ENCODE measurements around the gene TNNI3K.
"Not testable (repeated sequence)": the region's sequence is repeated elsewhere in the genome, so short reads cannot be mapped to it uniquely, and the experiment has no call there.

The TNNI3K gene

GRCh38 chr1:74235153-74235552, at the start of gene TNNI3K:
TNNI3K (plus strand) TSS chr1:74235387; CDS start chr1:74235452, 65 bp downstream.
- DNase-seq, result no peak

GRCh38 chr1:74193908-74194307, 41.3 kb upstream of the TNNI3K start:
- DNase-seq, result no peak

- no peak for DNase-seq
These were observed 39.8 kb upstream of the TNNI3K start for GRCh38 chr1:74195339-74195738.

GRCh38 chr1:74197255-74197654, 37.9 kb upstream of the TNNI3K start:
- DNase-seq, result no peak

GRCh38 chr1:74197657-74198552, 37.3 kb upstream of the TNNI3K start, which contains the start of the genes FPGT and LRRIQ3:
FPGT (plus strand) TSS chr1:74198242; CDS start chr1:74198279, 37 bp downstream.
LRRIQ3 (minus strand) TSS chr1:74198176; CDS start chr1:74183684, 14,492 bp downstream.
- peak; percentile 62 for DNase-seq

DNA sequence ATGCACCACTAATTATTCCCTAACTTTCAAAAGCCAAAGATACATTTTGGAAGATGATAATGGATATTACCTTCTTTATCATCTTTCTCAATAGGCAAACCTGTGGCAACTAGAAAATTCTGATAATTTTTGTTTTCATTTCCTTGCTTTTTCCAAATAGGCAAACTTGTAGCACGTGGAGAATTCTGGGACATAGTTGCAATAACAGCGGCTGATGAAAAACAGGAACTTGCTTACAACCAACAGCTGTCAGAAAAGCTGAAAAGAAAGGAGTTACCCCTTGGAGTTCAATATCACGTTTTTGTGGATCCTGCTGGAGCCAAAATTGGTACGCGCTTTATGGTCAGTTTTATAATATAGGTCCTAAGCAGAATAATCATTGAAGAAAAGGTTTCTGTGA, 35.7 kb upstream of the TNNI3K start:
- no peak for DNase-seq

DNA sequence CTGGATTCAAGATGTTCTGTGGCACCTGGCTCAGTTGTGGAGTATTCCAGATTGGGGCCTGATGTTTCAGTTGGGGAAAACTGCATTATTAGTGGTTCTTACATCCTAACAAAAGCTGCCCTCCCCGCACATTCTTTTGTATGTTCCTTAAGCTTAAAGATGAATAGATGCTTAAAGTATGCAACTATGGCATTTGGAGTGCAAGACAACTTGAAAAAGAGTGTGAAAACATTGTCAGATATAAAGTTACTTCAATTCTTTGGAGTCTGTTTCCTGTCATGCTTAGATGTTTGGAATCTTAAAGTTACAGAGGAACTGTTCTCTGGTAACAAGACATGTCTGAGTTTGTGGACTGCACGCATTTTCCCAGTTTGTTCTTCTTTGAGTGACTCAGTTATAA, 29.9 kb upstream of the TNNI3K start:
- no peak for DNase-seq

DNA sequence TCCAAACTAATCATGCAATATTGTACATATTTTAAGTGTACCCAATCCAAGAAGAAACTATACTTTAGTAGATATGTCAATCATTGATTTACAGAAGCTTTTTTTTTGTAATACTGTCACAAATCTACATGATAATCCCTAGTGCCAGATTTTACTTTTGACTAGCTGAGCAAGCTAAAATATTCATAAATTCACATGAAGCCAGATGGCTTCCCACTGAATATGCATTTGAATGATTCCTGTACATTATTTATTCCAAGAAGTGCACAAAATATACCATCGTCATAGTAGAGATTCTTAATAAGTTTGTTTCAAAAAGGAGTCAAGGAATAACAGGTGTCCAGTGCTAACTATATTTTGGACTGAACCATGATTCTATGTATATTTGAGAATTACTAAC, 20.0 kb upstream of the TNNI3K start:
- DNase-seq, result no peak

GRCh38 chr1:74222701-74223100, 12.5 kb upstream of the TNNI3K start:
- no peak for DNase-seq

GRCh38 chr1:74223453-74223852, 11.7 kb upstream of the TNNI3K start:
- no peak for DNase-seq

DNA sequence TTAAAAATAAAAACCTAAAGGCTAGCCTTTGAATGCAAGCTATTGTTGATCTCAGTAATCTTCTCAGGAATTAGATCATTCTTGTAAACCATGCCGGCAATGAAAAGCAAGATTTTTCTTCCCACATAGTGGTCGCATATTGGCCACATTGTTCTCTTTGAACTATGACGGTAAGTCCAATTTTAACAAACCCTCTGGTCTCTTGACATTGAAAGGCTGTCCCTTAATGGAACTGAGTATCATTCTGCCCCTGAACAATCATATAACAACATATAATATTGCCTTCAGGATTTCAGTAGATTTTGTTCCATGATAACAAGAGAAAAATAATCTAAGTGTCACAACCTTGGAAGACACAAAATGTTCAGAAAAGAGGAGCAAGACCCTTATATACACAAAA, 1.3 kb downstream of the TNNI3K start:
- no peak for DNase-seq

DNA sequence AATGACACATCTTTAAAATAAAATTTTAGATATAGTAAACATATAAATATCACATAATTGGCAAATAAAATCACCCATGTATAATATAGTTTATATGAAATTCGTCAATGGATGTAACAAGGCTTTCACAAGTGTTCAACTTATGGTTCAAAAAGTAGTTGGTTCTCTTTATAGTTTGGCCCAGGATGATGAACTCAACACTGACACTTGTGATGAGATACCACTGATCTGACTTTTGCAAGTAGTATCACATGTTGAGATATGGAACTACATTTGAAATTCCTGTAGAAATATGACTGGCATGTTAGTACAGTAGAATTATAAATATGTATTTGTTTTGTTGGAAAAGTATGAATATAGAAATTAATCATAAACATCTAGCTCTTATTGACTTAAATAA, 1.8 kb downstream of the TNNI3K start:
- DNase-seq, result no peak

DNA sequence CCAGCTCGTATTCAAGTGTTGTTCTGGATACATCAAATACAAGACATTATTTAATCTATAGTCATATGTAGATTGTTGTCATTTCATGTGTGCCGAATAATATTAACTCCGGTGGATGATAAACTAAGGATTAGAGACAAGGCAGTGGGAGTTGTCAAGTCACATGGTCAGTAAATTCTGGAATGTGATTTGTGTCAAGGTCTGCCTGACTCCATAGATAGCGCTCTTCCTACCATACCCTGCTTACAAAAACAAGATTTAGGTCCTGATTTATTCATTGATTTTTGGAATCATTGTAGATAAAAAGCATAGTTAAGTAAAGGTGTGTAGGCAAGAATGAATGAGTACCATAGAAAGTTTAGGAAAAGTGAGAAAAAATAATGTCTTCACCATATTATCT, 2.6 kb downstream of the TNNI3K start:
- no peak for DNase-seq

DNA sequence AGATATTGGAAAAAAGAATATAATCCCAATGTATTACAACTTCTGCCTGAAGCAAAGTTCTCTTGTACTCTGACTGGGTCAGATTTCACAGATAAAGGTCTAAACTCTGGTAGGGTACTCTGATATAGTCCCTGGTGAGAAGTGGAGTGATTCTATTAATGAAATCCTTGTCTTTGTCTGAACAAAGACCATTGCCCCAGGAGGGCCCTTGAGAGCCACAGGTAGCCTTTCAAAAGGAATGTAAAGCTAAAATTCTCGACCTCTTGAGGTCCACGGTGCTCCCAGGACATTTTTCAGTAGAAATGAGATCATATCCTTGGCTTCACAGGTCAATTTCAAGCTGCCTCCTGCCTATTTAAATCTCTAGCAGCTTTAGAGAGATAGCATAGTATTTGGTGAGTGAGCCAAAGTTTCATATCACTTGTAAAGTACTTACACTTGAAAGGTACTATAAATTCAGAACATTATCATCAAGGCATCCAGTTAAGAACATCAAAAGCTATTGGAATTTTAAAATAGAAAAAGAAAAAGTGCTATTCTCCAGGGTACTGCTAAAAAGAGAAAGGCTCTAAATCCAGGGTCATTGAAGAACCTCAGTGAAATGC, 10.1 kb downstream of the TNNI3K start:
- no peak for DNase-seq

DNA sequence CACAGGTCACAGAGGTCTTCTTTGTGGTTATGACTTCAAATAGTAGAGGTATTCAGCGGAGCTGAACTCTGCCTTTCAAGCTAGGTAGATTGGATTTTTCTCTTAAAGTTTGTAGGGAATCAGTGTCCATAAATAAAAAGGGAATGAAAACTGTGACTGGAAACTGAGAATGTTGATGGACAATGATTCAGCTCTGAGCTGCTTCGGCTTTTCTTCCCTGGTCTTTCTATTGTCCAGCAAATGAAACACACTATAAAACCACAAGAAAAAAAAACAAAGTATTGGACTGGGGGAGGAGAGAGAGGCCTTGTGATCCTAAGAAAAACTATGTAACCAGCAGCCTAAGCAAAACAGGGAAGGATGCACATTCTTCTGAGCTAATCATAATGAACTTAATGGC, 11.1 kb downstream of the TNNI3K start:
- no peak for DNase-seq

DNA sequence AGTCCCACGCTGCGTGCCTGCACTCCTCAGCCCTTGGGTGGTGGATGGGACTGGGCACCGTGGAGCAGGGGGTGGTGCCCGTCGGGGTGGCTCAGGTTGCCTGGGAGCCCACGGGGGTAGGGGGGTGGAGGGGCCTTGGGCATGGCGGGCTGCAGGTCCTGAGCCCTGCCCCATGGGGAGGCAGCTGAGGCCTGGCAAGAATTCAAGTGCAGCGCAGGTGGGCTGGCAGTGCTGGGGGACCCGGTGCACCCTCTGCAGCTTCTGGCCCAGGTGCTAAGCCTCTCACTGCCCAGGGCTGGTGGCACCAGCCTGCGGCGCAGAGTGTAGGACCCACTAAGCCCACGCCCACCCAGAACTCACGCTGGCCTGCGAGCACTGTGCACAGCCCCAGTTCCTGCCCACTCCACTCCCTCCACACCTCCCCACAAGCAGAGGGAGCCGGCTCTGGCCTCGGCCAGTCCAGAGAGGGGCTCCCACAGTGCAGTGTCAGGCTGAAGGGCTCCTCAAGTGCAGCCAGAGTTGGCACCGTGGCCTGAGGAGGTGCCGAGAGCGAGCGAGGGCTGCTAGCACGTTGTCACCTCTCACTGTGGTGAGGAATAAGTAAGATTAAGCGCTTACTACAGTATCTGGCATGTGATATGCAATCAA, 12.8 kb downstream of the TNNI3K start:
- DNase-seq, result no peak

- DNase-seq, result not testable (repeated sequence)
These were observed 18.1 kb downstream of the TNNI3K start for GRCh38 chr1:74253243-74253824.

DNA sequence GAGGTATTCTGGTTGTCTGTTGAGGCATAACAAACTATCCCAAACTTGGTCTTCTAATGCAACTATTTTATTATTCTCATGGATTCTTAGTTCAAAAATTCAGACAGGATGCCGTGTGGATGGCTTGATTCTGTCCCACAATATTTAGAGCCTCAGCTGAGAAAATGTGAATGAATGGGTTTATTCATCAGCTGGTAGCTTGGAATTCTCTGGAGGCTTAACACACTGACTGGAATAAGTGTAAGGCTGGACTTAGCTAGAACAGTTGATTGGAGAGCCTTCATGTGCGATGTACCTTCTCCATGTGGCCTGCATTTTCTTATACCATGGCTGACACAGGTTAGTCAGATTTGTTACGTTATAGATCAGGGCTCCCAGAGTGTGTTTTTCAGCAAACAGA, 30.8 kb downstream of the TNNI3K start:
- no peak for DNase-seq

- no peak for DNase-seq
These were observed 36.3 kb downstream of the TNNI3K start for GRCh38 chr1:74271503-74271902.

DNA sequence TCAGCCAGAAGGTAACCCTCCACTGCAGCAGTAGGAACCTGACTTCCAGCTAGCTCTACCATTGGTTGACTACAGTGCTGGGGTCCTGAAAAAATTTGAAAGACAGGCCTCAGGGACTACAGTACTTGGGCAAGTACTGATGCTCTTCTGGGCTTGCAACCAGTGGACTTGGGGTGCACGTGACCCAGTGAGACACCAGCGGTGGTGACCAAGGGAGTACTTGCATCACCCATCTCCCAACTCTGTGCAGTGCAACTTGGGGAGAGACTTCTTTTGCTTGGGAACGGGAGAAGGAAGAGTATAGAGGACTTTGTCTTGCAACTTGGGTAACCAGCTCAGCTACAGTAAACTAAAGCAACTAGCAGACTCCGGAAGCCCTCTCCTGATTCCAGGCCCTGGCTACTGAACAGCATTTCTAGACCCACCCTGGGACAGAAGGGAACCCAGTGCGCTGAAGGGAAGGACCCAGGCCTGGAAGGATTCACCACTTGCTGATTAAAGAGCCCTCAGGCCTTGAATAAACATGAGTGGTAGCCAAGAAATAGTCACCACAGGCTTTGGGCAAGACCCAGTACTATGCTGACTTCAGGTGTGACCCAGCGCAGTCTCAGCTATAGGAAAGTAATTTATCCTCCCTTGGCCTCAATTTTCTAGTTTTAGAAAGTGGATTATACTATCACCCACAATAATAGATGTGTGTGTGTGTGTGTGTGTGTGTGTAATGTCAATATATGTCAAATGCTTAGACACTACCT, 45.6 kb downstream of the TNNI3K start:
- DNase-seq, result no peak

DNA sequence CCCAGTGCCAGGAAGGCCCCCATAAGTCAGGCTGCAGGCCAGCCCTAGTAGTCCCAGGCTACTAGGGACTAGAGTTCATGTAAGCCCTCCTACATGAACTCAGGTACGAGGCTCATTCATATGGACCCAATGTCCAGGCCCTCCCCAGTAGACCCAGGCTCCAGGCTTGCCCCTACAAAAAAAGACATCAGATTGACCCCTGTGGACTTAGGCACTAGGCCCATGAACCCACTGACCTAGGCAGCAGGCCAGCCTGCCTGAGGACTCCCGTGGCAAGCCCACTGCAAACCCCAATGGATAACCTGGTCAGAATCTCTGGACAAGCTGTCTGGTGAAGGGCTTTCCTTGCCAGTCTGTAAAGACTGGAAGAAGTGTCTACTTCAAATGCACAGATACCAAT, 51.2 kb downstream of the TNNI3K start:
- DNase-seq, result no peak

GRCh38 chr1:74314438-74314837, 79.3 kb downstream of the TNNI3K start:
- DNase-seq, result no peak

DNA sequence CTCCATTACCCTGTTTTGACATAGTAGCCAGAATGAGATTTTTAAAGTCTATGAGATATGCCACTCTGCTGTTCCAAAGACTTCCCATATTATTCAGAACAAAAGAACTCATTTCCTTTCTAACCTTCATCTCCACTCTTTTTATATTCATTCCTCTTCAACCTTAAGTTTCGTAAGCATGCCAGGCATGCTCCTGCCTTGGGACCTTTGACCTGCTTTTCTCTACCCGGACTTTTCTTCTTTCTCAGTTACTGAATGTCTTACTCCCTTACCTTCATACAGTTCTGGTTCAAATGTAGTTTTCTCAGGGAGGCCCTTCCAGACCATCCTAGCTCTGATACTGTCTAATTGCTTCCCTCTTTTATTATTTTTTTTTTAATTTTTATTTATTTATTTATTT, 81.1 kb downstream of the TNNI3K start:
- no peak for DNase-seq

Data from NCI-H1092 treated with DMSO at 0.1 percent for 48 hours (cell line).